Tibial nerve (tissue), 4 donors: ENCODE measurements around the gene WDR64.

ENCODE experiments used
- EP300 ChIP-seq, 2 donors: sonication (generic); formaldehyde crosslinking; IDR thresholded peaks; one replicate each; pipeline ENCODE4 v1.6.1; 2017; ENCODE audit warnings: antibody characterized with exemption in 2 of 2, mild to moderate bottlenecking in 1 of 2
- POLR2A ChIP-seq, 2 donors: fragments of 450-650 bp; IDR thresholded peaks; one replicate each; pipeline ENCODE4 v1.6.1; 2017; ENCODE audit warnings: antibody characterized with exemption in 2 of 2, mild to moderate bottlenecking in 2 of 2, moderate library complexity in 2 of 2
- TF ChIP-seq, protein P1 (sequence below), 5 experiments: fragments of 200-600 bp in 3 of 5; fragments of 450-650 bp in 2 of 5; sonication (generic) in 3 of 5; IDR thresholded peaks; one replicate each; pipeline ENCODE4 v1.5.1; 2016 to 2019; ENCODE audit warnings: antibody characterized with exemption in 5 of 5, mild to moderate bottlenecking in 3 of 5, moderate library complexity in 2 of 5

GRCh38 chr1:241611736-241612135 lies 40.3 kb upstream of the WDR64 start:
- TF ChIP-seq, protein P1, sequence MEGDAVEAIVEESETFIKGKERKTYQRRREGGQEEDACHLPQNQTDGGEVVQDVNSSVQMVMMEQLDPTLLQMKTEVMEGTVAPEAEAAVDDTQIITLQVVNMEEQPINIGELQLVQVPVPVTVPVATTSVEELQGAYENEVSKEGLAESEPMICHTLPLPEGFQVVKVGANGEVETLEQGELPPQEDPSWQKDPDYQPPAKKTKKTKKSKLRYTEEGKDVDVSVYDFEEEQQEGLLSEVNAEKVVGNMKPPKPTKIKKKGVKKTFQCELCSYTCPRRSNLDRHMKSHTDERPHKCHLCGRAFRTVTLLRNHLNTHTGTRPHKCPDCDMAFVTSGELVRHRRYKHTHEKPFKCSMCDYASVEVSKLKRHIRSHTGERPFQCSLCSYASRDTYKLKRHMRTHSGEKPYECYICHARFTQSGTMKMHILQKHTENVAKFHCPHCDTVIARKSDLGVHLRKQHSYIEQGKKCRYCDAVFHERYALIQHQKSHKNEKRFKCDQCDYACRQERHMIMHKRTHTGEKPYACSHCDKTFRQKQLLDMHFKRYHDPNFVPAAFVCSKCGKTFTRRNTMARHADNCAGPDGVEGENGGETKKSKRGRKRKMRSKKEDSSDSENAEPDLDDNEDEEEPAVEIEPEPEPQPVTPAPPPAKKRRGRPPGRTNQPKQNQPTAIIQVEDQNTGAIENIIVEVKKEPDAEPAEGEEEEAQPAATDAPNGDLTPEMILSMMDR (IDR thresholded peaks at IDR 0.05) = no peak
- TF ChIP-seq EP300 (IDR thresholded peaks at IDR 0.05) (no peak), POLR2A (IDR thresholded peaks at IDR 0.05) (no peak)
